ENCODE data around the gene AATK.

The AATK gene

DNA sequence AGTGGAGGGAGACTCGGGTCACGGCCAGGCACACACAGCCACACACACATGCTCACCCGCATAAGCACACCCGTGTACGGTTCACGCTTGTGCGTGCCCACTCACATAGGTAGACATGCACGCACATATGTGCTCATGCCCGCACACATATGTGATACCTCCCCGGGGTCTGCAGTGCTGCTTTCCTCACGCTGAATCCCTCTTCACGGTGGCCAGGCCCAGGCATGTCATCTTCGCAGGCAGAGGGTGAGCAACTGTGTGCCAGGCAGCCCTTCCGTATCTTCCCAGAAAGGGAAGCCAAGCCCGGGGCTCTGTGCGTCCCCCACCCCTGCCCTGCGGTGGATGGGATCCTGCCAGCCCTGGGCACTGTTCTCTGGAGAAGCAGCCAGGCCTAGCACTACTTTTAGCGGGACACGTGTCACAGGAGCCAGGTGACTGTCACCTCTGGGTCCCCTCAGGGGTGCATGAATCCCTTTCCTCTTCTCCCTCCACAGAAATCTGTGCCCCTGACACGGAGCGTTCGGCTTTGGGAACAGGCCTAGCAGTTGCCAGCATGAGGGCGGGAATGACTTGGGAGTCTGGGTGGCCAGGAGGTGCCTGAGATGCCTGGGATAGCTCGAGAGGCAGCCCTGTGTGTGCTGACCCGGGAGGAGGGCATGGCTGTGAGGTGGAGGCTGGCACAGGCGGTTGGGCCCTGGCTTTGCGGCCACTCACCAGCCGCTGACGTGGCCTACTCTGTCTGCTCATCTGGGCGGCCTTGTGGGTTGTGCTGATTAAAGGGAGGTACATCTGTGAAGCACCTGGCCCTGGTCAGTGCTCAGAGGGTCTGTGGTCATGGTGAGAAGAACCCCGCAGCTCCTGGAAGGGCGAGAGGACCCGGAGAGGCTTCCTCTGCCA lies 83.6 kb downstream of the AATK start:
- no peak for ATAC-seq
- TF ChIP-seq CSDC2 (CRISPR knock-in tag; IDR thresholded peaks at IDR 0.05) (no peak), PPARA (CRISPR knock-in tag; IDR thresholded peaks at IDR 0.05; ENCODE audit: borderline replicate concordance) (no peak), ESRRG (CRISPR knock-in tag; IDR thresholded peaks at IDR 0.05) (no peak), GLIS3 (CRISPR knock-in tag; IDR thresholded peaks at IDR 0.05) (no peak), ISL1 (CRISPR knock-in tag; IDR thresholded peaks at IDR 0.05) (no peak), ZFP3 (CRISPR knock-in tag; IDR thresholded peaks at IDR 0.05) (no peak)
- TF ChIP-seq, protein P1, sequence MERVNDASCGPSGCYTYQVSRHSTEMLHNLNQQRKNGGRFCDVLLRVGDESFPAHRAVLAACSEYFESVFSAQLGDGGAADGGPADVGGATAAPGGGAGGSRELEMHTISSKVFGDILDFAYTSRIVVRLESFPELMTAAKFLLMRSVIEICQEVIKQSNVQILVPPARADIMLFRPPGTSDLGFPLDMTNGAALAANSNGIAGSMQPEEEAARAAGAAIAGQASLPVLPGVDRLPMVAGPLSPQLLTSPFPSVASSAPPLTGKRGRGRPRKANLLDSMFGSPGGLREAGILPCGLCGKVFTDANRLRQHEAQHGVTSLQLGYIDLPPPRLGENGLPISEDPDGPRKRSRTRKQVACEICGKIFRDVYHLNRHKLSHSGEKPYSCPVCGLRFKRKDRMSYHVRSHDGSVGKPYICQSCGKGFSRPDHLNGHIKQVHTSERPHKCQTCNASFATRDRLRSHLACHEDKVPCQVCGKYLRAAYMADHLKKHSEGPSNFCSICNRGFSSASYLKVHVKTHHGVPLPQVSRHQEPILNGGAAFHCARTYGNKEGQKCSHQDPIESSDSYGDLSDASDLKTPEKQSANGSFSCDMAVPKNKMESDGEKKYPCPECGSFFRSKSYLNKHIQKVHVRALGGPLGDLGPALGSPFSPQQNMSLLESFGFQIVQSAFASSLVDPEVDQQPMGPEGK (CRISPR knock-in tag; IDR thresholded peaks at IDR 0.05; ENCODE audit: borderline replicate concordance) = no peak
- TF ChIP-seq, protein P2, sequence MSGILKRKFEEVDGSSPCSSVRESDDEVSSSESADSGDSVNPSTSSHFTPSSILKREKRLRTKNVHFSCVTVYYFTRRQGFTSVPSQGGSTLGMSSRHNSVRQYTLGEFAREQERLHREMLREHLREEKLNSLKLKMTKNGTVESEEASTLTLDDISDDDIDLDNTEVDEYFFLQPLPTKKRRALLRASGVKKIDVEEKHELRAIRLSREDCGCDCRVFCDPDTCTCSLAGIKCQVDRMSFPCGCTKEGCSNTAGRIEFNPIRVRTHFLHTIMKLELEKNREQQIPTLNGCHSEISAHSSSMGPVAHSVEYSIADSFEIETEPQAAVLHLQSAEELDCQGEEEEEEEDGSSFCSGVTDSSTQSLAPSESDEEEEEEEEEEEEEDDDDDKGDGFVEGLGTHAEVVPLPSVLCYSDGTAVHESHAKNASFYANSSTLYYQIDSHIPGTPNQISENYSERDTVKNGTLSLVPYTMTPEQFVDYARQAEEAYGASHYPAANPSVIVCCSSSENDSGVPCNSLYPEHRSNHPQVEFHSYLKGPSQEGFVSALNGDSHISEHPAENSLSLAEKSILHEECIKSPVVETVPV (CRISPR knock-in tag; IDR thresholded peaks at IDR 0.05) = no peak

DNA sequence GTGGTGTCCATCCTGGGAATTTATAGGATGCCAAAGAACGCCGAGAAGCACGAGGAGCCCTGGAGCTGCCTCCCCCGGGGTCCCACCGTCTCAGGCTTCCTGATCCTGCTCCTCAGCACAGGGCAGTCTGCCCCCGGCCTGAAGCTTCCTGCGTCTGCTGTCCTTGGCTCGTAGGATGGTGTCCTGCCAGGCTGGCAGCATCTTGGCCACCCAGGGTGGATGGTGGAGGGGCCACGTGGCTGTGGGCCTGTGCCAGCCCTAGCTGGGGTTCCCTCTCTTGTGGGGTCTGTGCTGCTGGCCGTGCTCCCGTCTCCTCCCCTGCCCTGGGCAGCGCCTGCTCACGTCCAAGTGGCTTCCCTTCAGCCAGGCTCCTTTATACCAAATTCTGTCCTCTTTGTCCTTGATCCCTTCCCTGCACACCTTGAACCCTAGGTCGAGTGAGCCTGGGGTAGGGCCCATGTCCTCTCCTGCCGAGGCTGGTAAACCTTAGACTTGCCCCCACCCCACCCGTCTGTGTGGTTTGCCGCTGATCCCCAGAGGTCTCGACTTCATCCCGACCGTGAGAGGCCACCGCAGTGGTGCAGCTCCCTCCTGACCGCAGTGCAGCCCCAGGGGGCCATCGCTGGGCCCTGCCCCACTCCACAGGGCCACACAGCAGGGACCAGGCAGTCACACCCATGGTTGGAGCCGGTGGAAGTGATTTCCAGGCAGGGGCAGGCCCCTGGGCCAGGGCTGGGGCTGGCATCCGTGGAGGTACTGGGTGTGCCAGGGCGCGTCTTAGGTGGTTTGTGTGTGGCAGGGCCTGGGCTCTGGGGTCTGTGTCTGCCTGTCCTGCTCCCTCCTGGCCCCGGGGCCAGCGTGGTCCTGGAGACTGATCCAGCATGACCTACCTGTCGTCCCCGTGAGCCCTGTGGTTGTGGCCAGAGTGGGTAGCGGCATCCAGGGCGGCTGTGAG lies 84.5 kb downstream of the AATK start:
- TF ChIP-seq ZNF70 (CRISPR knock-in tag; IDR thresholded peaks at IDR 0.05) (no peak), ZFP3 (CRISPR knock-in tag; IDR thresholded peaks at IDR 0.05) (no peak), PPARA (CRISPR knock-in tag; IDR thresholded peaks at IDR 0.05; ENCODE audit: borderline replicate concordance) (no peak), ARNTL (CRISPR knock-in tag; IDR thresholded peaks at IDR 0.05; ENCODE audit: borderline replicate concordance, low read depth) (no peak), ZC3H10 (CRISPR knock-in tag; IDR thresholded peaks at IDR 0.05) (no peak), ZFP30 (CRISPR knock-in tag; IDR thresholded peaks at IDR 0.05) (no peak), ZNF565 (CRISPR knock-in tag; conservative IDR thresholded peaks at IDR 0.05; ENCODE audit: low read depth) (no peak), CSDC2 (CRISPR knock-in tag; IDR thresholded peaks at IDR 0.05) (no peak), RARB (CRISPR knock-in tag; IDR thresholded peaks at IDR 0.05) (no peak), ZNF8 (CRISPR knock-in tag; IDR thresholded peaks at IDR 0.05) (no peak), BACH2 (CRISPR knock-in tag; IDR thresholded peaks at IDR 0.05; ENCODE audit: borderline replicate concordance) (no peak), GLIS3 (CRISPR knock-in tag; IDR thresholded peaks at IDR 0.05) (no peak), SNAI2 (CRISPR knock-in tag; IDR thresholded peaks at IDR 0.05) (no peak), ESRRG (CRISPR knock-in tag; IDR thresholded peaks at IDR 0.05) (no peak), TCF4 (CRISPR knock-in tag; IDR thresholded peaks at IDR 0.05; ENCODE audit: borderline replicate concordance) (no peak)
- TF ChIP-seq, protein P3, sequence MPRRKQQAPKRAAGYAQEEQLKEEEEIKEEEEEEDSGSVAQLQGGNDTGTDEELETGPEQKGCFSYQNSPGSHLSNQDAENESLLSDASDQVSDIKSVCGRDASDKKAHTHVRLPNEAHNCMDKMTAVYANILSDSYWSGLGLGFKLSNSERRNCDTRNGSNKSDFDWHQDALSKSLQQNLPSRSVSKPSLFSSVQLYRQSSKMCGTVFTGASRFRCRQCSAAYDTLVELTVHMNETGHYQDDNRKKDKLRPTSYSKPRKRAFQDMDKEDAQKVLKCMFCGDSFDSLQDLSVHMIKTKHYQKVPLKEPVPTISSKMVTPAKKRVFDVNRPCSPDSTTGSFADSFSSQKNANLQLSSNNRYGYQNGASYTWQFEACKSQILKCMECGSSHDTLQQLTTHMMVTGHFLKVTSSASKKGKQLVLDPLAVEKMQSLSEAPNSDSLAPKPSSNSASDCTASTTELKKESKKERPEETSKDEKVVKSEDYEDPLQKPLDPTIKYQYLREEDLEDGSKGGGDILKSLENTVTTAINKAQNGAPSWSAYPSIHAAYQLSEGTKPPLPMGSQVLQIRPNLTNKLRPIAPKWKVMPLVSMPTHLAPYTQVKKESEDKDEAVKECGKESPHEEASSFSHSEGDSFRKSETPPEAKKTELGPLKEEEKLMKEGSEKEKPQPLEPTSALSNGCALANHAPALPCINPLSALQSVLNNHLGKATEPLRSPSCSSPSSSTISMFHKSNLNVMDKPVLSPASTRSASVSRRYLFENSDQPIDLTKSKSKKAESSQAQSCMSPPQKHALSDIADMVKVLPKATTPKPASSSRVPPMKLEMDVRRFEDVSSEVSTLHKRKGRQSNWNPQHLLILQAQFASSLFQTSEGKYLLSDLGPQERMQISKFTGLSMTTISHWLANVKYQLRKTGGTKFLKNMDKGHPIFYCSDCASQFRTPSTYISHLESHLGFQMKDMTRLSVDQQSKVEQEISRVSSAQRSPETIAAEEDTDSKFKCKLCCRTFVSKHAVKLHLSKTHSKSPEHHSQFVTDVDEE (CRISPR knock-in tag; IDR thresholded peaks at IDR 0.05) = no peak
- TF ChIP-seq, protein P4, sequence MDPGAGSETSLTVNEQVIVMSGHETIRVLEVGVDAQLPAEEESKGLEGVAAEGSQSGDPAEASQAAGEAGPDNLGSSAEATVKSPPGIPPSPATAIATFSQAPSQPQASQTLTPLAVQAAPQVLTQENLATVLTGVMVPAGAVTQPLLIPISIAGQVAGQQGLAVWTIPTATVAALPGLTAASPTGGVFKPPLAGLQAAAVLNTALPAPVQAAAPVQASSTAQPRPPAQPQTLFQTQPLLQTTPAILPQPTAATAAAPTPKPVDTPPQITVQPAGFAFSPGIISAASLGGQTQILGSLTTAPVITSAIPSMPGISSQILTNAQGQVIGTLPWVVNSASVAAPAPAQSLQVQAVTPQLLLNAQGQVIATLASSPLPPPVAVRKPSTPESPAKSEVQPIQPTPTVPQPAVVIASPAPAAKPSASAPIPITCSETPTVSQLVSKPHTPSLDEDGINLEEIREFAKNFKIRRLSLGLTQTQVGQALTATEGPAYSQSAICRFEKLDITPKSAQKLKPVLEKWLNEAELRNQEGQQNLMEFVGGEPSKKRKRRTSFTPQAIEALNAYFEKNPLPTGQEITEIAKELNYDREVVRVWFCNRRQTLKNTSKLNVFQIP (CRISPR knock-in tag; IDR thresholded peaks at IDR 0.05; ENCODE audit: borderline replicate concordance, low read depth) = no peak
- TF ChIP-seq, protein P1 (CRISPR knock-in tag; IDR thresholded peaks at IDR 0.05; ENCODE audit: borderline replicate concordance) = no peak
- TF ChIP-seq, protein P5, sequence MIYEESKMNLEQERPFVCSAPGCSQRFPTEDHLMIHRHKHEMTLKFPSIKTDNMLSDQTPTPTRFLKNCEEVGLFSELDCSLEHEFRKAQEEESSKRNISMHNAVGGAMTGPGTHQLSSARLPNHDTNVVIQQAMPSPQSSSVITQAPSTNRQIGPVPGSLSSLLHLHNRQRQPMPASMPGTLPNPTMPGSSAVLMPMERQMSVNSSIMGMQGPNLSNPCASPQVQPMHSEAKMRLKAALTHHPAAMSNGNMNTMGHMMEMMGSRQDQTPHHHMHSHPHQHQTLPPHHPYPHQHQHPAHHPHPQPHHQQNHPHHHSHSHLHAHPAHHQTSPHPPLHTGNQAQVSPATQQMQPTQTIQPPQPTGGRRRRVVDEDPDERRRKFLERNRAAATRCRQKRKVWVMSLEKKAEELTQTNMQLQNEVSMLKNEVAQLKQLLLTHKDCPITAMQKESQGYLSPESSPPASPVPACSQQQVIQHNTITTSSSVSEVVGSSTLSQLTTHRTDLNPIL (CRISPR knock-in tag; IDR thresholded peaks at IDR 0.05; ENCODE audit: low read depth) = no peak
- ATAC-seq = no peak

Measured in SK-N-SH treated with all-trans-retinoic acid at 6 μM for 48 hours (cell line).